Mucosa of descending colon (tissue), 3 donors: Measurements from ENCODE around the gene CDH12. TPM values are rescaled to one million over a fixed set of nuclear protein-coding genes. Genes with fewer than 3 reads are reported as not detected.

ENCODE experiments used
- ATAC-seq: fragments of 200-7000 bp; cut with Tn5 transposase; one replicate; pipeline ENCODE4 v1.9.1; 2020; ENCODE audit warnings: mild to moderate bottlenecking, moderate library complexity
- DNase-seq, 3 donors: peaks; one replicate each; pipeline ENCODE4 v3.0.0-alpha.2; 2020
- H3K36me3 ChIP-seq: fragments of 200-600 bp; one replicate; pipeline ENCODE4 v1.8.0; 2021; ENCODE audit warnings: low read depth, mild to moderate bottlenecking
- H3K4me1 ChIP-seq: fragments of 200-600 bp; one replicate; pipeline ENCODE4 v1.8.0; 2021; ENCODE audit warnings: low read depth, mild to moderate bottlenecking
- H3K4me3 ChIP-seq: fragments of 200-600 bp; one replicate; pipeline ENCODE4 v1.8.0; 2021; ENCODE audit warnings: mild to moderate bottlenecking
- H3K9me3 ChIP-seq: fragments of 200-600 bp; one replicate; pipeline ENCODE4 v1.8.0; 2021; ENCODE audit warnings: mild to moderate bottlenecking
- intact Hi-C, 2 donors: fragments of 100-400 bp; cut with DNase I in 1 of 2; cut with micrococcal nuclease in 1 of 2; formaldehyde crosslinking; loops; one replicate each; pipeline versions ENCODE4 v1.11.0 to v1.11.1; 2022; cut with DNase I, micrococcal nuclease
- total RNA-seq, 3 donors: library from RNA; stranded (reverse); fragmentation: NEBNext Ultra II Directional in 2 of 3; extraction: Animal tissue kit (Norgen Biotek cat#: 25700) in 2 of 3; gene quantifications; one replicate each; pipeline versions ENCODE4 v1.2.1 to v1.2.4, GENCODE V29; 2021 to 2023
- TF ChIP-seq, protein P1 (sequence below): fragments of 200-600 bp; IDR thresholded peaks from one replicate; pipeline ENCODE4 v1.8.0; 2022; ENCODE audit warnings: antibody characterized with exemption, mild to moderate bottlenecking
- donor health status: DM: no; HTN: no; CAD: no; lungs with moderate emphysema.
- donor health status: DM: no; HTN: no; CAD: no.
- donor health status: DM: no; HTN: yes; CAD: no.

Gene CDH12
- total RNA-seq, 3 donors from 2014 or later = 0.14 TPM; not detected in 2

DNA sequence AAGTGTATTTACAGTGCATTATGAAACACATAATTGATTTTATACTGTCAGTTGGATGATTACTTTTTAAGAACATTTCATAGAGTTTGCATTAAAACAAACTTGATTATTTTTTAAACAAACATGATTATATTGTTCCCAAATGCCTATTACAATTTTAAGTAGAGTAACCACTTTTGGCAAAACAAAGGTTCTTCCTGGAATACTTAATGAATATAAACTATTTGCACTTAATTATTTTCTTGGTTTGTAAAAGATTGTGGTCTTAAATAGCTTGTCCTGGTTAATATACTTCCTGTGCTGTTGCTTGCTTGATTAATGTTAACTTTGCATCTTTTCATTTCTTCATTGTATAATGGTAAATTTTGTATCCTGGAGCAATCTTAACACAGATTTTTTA lies 180.0 kb downstream of the CDH12 start:
- H3K4me1 ChIP-seq = no peaks in the 10 kb centered on the region
- no peaks in the 10 kb centered on the region for H3K36me3 ChIP-seq
- H3K4me3 ChIP-seq = no peak overlapping the region
- intact Hi-C loops = no loop called here
- DNase-seq (no peak), ATAC-seq (no peak)
- TF ChIP-seq, protein P1, sequence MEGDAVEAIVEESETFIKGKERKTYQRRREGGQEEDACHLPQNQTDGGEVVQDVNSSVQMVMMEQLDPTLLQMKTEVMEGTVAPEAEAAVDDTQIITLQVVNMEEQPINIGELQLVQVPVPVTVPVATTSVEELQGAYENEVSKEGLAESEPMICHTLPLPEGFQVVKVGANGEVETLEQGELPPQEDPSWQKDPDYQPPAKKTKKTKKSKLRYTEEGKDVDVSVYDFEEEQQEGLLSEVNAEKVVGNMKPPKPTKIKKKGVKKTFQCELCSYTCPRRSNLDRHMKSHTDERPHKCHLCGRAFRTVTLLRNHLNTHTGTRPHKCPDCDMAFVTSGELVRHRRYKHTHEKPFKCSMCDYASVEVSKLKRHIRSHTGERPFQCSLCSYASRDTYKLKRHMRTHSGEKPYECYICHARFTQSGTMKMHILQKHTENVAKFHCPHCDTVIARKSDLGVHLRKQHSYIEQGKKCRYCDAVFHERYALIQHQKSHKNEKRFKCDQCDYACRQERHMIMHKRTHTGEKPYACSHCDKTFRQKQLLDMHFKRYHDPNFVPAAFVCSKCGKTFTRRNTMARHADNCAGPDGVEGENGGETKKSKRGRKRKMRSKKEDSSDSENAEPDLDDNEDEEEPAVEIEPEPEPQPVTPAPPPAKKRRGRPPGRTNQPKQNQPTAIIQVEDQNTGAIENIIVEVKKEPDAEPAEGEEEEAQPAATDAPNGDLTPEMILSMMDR = no peak
- no peaks in the 10 kb centered on the region for H3K9me3 ChIP-seq

DNA sequence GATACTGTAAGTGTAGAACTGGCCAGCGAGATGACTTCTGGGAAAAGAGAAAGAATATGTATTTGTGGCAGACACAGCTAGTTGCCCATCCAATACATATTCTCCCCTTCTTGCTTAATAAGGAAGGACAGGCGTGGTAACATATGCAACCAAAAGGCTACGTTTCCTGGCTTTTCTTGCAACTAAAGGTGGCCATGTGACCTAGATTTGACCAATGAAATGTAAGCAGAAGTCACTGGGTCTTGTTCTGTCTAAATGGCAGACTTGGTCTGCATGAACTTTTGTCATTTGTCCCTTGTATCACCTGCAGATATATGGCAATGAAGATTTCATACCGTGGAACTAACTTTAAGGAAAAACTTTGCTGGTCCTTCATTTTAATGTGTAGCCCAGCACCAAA lies 183.8 kb downstream of the CDH12 start:
- no peaks in the 10 kb centered on the region for H3K4me1 ChIP-seq
- no peaks in the 10 kb centered on the region for H3K36me3 ChIP-seq
- H3K9me3 ChIP-seq = no peaks in the 10 kb centered on the region
- no peak for ATAC-seq
- no peak for DNase-seq
- no peak overlapping the region for H3K4me3 ChIP-seq
- intact Hi-C loops = no loop called here
- TF ChIP-seq, protein P1 = no peak

DNA sequence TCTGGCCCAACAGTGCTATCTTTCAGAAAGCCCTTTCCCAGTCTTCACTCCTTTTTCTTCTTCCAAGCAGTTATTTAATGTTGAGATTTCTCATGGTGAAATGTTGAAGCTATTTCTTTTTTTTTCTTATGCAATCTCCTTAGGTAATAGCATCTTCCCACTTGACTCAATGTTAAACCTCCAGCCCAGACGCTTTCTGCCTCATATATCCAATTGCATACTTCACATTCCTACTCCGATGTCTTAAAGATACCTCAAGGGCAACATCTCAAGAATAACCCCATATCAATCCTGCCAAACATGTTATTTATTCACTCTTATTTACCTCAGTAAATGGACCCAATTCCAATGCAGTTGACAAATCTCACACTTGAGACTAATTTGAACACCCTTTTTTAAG lies 187.3 kb downstream of the CDH12 start:
- Histone ChIP-seq H3K9me3 (no peaks in the 10 kb centered on the region), H3K4me3 (no peak overlapping the region), H3K4me1 (no peaks in the 10 kb centered on the region), H3K36me3 (no peaks in the 10 kb centered on the region)
- TF ChIP-seq, protein P1 = no peak
- intact Hi-C loops = no loop called here
- ATAC-seq (no peak), DNase-seq (no peak)

DNA sequence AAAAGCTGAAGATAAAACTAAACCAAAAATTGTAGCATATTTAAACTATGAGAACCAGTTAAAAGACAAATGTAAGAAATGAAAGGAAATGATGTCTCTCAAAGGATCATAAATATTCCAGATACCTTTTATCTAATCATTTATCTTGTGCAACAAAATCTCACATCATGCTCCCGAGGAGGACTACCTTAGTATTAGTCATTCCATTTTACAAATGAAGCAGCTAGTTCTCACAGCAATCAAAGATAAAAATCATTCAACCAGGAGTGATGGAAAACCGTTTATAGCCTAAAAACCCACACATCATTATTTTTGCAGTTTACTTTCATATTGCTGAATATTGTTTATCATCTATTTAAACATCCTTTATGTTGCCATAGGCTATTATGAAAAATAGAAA lies 190.0 kb downstream of the CDH12 start:
- intact Hi-C loops = no loop called here
- H3K9me3 ChIP-seq = no peaks in the 10 kb centered on the region
- DNase-seq (no peak), ATAC-seq (no peak)
- no peaks in the 10 kb centered on the region for H3K4me1 ChIP-seq
- H3K4me3 ChIP-seq = no peak overlapping the region
- TF ChIP-seq, protein P1 = no peak
- H3K36me3 ChIP-seq = no peaks in the 10 kb centered on the region

DNA sequence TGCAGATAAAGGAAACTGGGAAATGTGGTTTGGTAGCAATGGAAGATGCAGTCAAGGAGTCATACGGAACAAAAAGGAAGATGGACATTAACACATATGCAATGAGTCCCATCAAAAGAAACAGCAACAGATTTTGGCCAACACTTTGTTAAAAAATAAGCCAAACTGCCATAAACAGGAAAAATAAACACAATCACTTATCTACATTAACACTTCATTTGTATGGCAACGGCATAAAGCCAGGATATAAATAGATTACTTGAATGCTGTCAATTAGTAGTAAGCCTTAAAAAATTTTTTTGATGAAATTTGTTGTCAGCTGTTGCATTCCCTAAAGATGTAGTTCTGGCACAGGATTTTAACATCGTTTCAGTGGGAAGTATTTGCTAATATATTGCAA lies 190.8 kb downstream of the CDH12 start:
- Histone ChIP-seq H3K4me1 (no peaks in the 10 kb centered on the region), H3K9me3 (no peaks in the 10 kb centered on the region), H3K4me3 (no peak overlapping the region), H3K36me3 (no peaks in the 10 kb centered on the region)
- ATAC-seq (no peak), DNase-seq (no peak)
- intact Hi-C loops = no loop called here
- TF ChIP-seq, protein P1 = no peak

DNA sequence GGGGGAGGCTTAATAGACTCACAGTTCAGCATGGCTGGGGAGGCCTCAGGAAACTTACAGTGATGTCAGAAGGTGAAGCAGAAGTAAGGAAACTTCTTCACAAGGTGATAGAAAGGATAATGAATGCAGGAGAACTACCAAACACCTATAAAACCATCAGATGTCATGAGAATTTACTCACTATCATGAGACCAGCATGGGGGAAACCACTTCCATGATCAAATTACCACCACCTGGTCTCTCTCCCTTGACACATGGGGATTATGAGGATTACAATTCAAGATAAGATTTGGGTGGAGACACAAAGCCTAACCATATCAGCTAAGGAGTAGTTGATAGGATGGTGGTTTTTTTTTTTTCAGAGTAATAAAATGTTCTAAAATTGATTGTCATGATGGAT lies 201.8 kb downstream of the CDH12 start:
- no peak overlapping the region for H3K4me3 ChIP-seq
- TF ChIP-seq, protein P1 = no peak
- H3K9me3 ChIP-seq = no peaks in the 10 kb centered on the region
- intact Hi-C loops = no loop called here
- no peak for ATAC-seq
- no peaks in the 10 kb centered on the region for H3K4me1 ChIP-seq
- DNase-seq = no peak
- H3K36me3 ChIP-seq = no peaks in the 10 kb centered on the region
